Neural cell (in vitro differentiated cells): ENCODE measurements around the gene MINDY2. TPM values are rescaled to one million over a fixed set of nuclear protein-coding genes. Genes with fewer than 3 reads are reported as not detected.

ENCODE experiments used
- H2AFZ ChIP-seq: fragments of 200-600, 300-800 bp; sonication (generic), shearing (Covaris generic); 2 replicates; pipeline ENCODE4 v1.6.0; 2014; ENCODE audit warnings: low read depth, mild to moderate bottlenecking, antibody characterized with exemption, low read length, moderate library complexity
- H3F3A ChIP-seq: fragments of 200-600 bp; shearing (Covaris generic); 2 replicates; pipeline ENCODE4 v1.6.1; 2016; ENCODE audit warnings: mild to moderate bottlenecking, moderate library complexity, mixed read lengths, antibody characterized with exemption, low read length; ENCODE audit not compliant: insufficient read depth, poor library complexity, severe bottlenecking
- H3K27ac ChIP-seq: fragments of 200-600, 300-800 bp; sonication (generic), shearing (Covaris generic); 2 replicates; pipeline ENCODE4 v1.5.1; 2014; ENCODE audit warnings: mild to moderate bottlenecking, low read length, moderate library complexity
- H3K27me3 ChIP-seq: fragments of 300-800, 200-600 bp; sonication (generic), shearing (Covaris generic); 2 replicates; pipeline ENCODE4 v1.6.0; 2014; ENCODE audit warnings: mild to moderate bottlenecking, low read depth, low read length, moderate library complexity; ENCODE audit not compliant: insufficient read depth
- H3K36me3 ChIP-seq: fragments of 300-800, 200-600 bp; sonication (generic), shearing (Covaris generic); 2 replicates; pipeline ENCODE4 v1.5.1; 2014; ENCODE audit warnings: mild to moderate bottlenecking, antibody characterized with exemption, low read length, moderate library complexity; ENCODE audit not compliant: insufficient read depth
- H3K4me2 ChIP-seq: fragments of 300-800, 200-600 bp; sonication (generic), shearing (Covaris generic); 2 replicates; pipeline ENCODE4 v1.6.0; 2014; ENCODE audit warnings: mild to moderate bottlenecking, low read length
- H3K4me3 ChIP-seq: fragments of 300-800, 200-600 bp; sonication (generic), shearing (Covaris generic); 2 replicates; pipeline ENCODE4 v1.5.1; 2014; ENCODE audit warnings: mild to moderate bottlenecking, low read length, moderate library complexity
- H3K79me2 ChIP-seq: fragments of 200-600 bp; shearing (Covaris generic); replicated peaks from 2 replicates; pipeline ENCODE4 v1.6.0; 2014; ENCODE audit warnings: mild to moderate bottlenecking, low read length, moderate library complexity; ENCODE audit not compliant: insufficient read depth
- H3K9ac ChIP-seq: fragments of 300-800, 200-600 bp; sonication (generic), shearing (Covaris generic); 2 replicates; pipeline ENCODE4 v1.6.1; 2016; ENCODE audit warnings: mild to moderate bottlenecking, low read length, mixed read lengths
- H3K9me2 ChIP-seq: fragments of 200-600 bp; shearing (Covaris generic); 2 replicates; pipeline ENCODE4 v1.6.1; 2016; ENCODE audit warnings: mild to moderate bottlenecking, low read length, mixed read lengths; ENCODE audit not compliant: insufficient read depth
- H3K9me3 ChIP-seq: fragments of 200-600, 300-800 bp; sonication (generic), shearing (Covaris generic); 2 replicates; pipeline ENCODE4 v1.6.1; 2016; ENCODE audit warnings: mild to moderate bottlenecking, mixed run types, low read length, moderate library complexity, mixed read lengths
- H4K20me1 ChIP-seq: fragments of 200-600 bp; shearing (Covaris generic); 2 replicates; pipeline ENCODE4 v1.6.1; 2016; ENCODE audit warnings: mild to moderate bottlenecking, mixed run types; ENCODE audit not compliant: insufficient read depth
- CTCF ChIP-seq: fragments of 450-650 bp; IDR thresholded peaks from 2 replicates; pipeline ENCODE4 v1.5.1; 2014; ENCODE audit warnings: antibody characterized with exemption, mild to moderate bottlenecking, moderate library complexity; ENCODE audit not compliant: poor library complexity, severe bottlenecking
- EP300 ChIP-seq: fragments of 450-650 bp; conservative IDR thresholded peaks from 2 replicates; pipeline ENCODE4 v1.6.1; 2014; ENCODE audit warnings: antibody characterized with exemption, mild to moderate bottlenecking, moderate library complexity; ENCODE audit not compliant: poor library complexity, severe bottlenecking
- EZH2 ChIP-seq: fragments of 200-600, 300-800 bp; shearing (Covaris generic), sonication (generic); IDR thresholded peaks from 2 replicates; pipeline ENCODE4 v1.6.1; 2014; ENCODE audit warnings: antibody characterized with exemption, low read length, borderline replicate concordance, mild to moderate bottlenecking; ENCODE audit not compliant: insufficient read depth, poor library complexity, severe bottlenecking
- MXI1 ChIP-seq: fragments of 450-650 bp; conservative IDR thresholded peaks from 2 replicates; pipeline ENCODE4 v1.6.1; 2014; ENCODE audit warnings: antibody characterized with exemption, mild to moderate bottlenecking; ENCODE audit not compliant: poor library complexity, severe bottlenecking
- POLR2AphosphoS5 ChIP-seq: IDR thresholded peaks from 2 replicates; pipeline ENCODE4 v1.6.1; 2012
- RAD21 ChIP-seq: fragments of 450-650 bp; conservative IDR thresholded peaks from 2 replicates; pipeline ENCODE4 v1.6.1; 2014; ENCODE audit warnings: antibody characterized with exemption, mild to moderate bottlenecking, moderate library complexity
- REST ChIP-seq: IDR thresholded peaks from 2 replicates; pipeline ENCODE4 v1.6.1; 2012; ENCODE audit warnings: borderline replicate concordance
- SMC3 ChIP-seq: fragments of 450-650 bp; conservative IDR thresholded peaks from 2 replicates; pipeline ENCODE4 v1.6.1; 2014; ENCODE audit warnings: antibody characterized with exemption, mild to moderate bottlenecking, moderate library complexity; ENCODE audit not compliant: poor library complexity
- TAF1 ChIP-seq: IDR thresholded peaks from 2 replicates; pipeline ENCODE4 v1.6.1; 2012; ENCODE audit warnings: low read depth
- polyA plus RNA-seq: library from polyadenylated mRNA; depleted of rRNA; stranded (reverse); fragments of >200 nt; gene quantifications from 2 replicates; pipeline ENCODE4 v1.2.3, GENCODE V29; 2014

The MINDY2 gene
- polyA plus RNA-seq, 1 donor from 2014 or later: 22.8 TPM

GRCh38 chr15:58852347-58852746 is 81.2 kb downstream of the MINDY2 start:
- Histone ChIP-seq H2AFZ (no peak overlapping the region), H3K9ac (no peak overlapping the region), H3K4me2 (no peak overlapping the region), H3F3A (no peaks in the 10 kb centered on the region), H3K36me3 (peaks cover 5% of the 10 kb centered on the region), H3K9me3 (no peaks in the 10 kb centered on the region), H3K79me2 (no peaks in the 10 kb centered on the region), H3K27me3 (no peaks in the 10 kb centered on the region), H4K20me1 (no peaks in the 10 kb centered on the region), H3K9me2 (no peaks in the 10 kb centered on the region), H3K4me3 (no peak overlapping the region), H3K27ac (no peak overlapping the region)
- TF ChIP-seq RAD21: no peak
- TF ChIP-seq TAF1: no peak
- TF ChIP-seq EZH2: no peak

GRCh38 chr15:58854593-58854992 is 83.5 kb downstream of the MINDY2 start:
- peaks cover 5% of the 10 kb centered on the region for H3K36me3 ChIP-seq
- H3K4me2 ChIP-seq: no peak overlapping the region
- H4K20me1 ChIP-seq: no peaks in the 10 kb centered on the region
- H3K79me2 ChIP-seq: no peaks in the 10 kb centered on the region
- H3K4me3 ChIP-seq: no peak overlapping the region
- H3K27ac ChIP-seq: no peak overlapping the region
- H3K9me2 ChIP-seq: no peaks in the 10 kb centered on the region
- H3K9ac ChIP-seq: no peak overlapping the region
- H3K27me3 ChIP-seq: no peaks in the 10 kb centered on the region
- no peaks in the 10 kb centered on the region for H3F3A ChIP-seq
- TF ChIP-seq EZH2: no peak
- TF ChIP-seq RAD21: no peak
- no peak for TF ChIP-seq MXI1
- no peak for TF ChIP-seq TAF1
- TF ChIP-seq POLR2AphosphoS5: no peak
- TF ChIP-seq REST: no peak
- no peak for TF ChIP-seq EP300
- no peak for TF ChIP-seq CTCF
- no peak for TF ChIP-seq SMC3
- no peak overlapping the region for H2AFZ ChIP-seq
- no peaks in the 10 kb centered on the region for H3K9me3 ChIP-seq

- Histone ChIP-seq H3K27me3 (no peaks in the 10 kb centered on the region), H3K79me2 (no peaks in the 10 kb centered on the region), H3K36me3 (peaks cover 5% of the 10 kb centered on the region), H3K4me2 (no peak overlapping the region), H3K9me3 (no peaks in the 10 kb centered on the region), H4K20me1 (no peaks in the 10 kb centered on the region), H3F3A (no peaks in the 10 kb centered on the region), H2AFZ (no peak overlapping the region), H3K9me2 (no peaks in the 10 kb centered on the region), H3K4me3 (no peak overlapping the region), H3K9ac (no peak overlapping the region), H3K27ac (no peak overlapping the region)
- TF ChIP-seq SMC3 (no peak), POLR2AphosphoS5 (no peak), EP300 (no peak), TAF1 (no peak), RAD21 (no peak), EZH2 (no peak), CTCF (no peak), MXI1 (no peak), REST (no peak)
Measured at GRCh38 chr15:58856086-58856485, 85.0 kb downstream of the MINDY2 start.
